Esophagus squamous epithelium (tissue), 4 donors: Measurements from ENCODE around the gene IGSF5.

Source experiments
- CTCF ChIP-seq, 6 experiments: fragments of 450-650 bp in 4 of 6; fragments of 200-600 bp in 2 of 6; sonication (generic) in 2 of 6; IDR thresholded peaks; one replicate each; pipeline ENCODE4 v1.5.1; 2016 to 2019; ENCODE audit warnings: antibody characterized with exemption in 6 of 6, mild to moderate bottlenecking in 4 of 6, moderate library complexity in 4 of 6
- POLR2A ChIP-seq, 4 donors: fragments of 450-650 bp; IDR thresholded peaks; one replicate each; pipeline ENCODE4 v1.6.1; 2017; ENCODE audit warnings: antibody characterized with exemption in 4 of 4, mild to moderate bottlenecking in 4 of 4, moderate library complexity in 3 of 4

DNA sequence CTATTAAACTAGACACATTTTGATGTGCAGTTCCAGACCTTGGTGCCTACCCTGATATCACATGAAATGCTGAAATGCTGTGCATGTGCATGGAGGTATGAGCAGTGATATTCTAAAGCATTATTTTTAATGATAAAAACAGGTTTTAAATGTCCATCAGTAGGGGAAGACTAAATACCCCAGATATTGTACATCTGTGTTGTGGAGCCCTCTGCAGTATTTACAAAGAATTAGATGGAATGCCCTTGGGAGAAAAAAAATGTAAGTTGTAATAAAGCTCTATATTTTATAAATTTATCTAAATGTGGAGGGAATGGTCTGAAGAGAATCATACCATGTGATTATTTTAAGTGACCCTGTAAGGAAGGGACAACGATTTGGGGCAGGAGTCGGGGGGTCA, 39.1 kb upstream of the IGSF5 start:
- TF ChIP-seq CTCF (IDR thresholded peaks at IDR 0.05) (no peak), POLR2A (IDR thresholded peaks at IDR 0.05) (no peak)
